GM19239 (cell line): ENCODE measurements around the gene TMEM135.

Experiments used
- DNase-seq: peaks from one replicate; pipeline ENCODE4 v3.0.0; 2011; ENCODE audit warnings: low spot score; ENCODE audit not compliant: insufficient read length
- FAIRE-seq: peaks from 2 replicates; lab custom pipeline; 2011; peaks lifted over from hg19 to GRCh38; lab: Jason Lieb, UNC

TMEM135 gene

DNA sequence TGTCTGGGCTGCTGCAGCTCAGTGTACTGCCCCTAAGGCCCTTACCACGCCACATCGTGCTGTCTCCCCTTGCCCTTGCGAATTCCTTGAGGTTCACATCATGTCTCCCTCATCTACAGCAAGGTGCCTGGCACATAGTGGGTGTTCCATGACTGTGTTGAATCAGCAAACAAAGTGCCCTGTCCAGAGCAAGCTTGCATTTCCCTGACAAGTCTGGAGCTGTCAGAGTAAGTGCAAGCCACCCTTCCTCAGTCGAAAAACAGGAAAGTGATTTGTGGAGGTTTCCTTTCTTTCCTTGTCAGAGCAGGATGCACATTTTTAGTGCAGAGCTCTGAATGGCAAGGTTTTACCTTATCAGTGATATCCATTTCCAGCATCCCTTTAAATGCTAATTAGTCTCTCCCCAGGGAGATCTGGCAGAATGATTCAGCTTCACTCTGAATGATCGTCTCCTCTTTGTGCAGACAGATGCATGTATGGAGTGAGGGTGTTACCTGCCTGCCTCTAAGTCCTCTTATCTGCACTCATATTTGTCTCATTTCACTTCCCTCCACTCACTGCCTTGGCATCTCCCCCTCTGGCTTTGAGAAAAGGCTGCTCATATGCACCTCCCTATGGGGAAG is 331.2 kb downstream of the TMEM135 start:
- no peak for FAIRE-seq
- DNase-seq, result no peak

DNA sequence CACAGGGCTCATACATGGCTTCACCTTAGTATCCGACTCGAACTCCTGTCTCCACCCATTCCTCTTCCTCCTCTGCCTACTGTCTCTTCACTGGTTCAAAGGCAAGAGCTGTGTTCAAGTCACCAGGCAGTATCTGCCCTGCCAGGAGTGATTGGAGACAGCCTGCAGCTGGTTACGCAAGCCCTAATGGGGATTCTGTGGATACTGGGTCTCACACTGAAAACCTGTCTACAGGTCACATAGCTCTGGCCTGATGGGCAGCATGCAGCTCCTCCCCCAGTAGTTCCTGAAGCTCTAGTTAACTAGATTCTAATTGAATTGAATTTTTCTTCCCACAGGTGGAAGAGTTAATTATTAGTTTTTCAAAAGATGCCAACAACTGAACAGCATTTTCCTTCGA is 332.2 kb downstream of the TMEM135 start:
- no peak for FAIRE-seq

DNA sequence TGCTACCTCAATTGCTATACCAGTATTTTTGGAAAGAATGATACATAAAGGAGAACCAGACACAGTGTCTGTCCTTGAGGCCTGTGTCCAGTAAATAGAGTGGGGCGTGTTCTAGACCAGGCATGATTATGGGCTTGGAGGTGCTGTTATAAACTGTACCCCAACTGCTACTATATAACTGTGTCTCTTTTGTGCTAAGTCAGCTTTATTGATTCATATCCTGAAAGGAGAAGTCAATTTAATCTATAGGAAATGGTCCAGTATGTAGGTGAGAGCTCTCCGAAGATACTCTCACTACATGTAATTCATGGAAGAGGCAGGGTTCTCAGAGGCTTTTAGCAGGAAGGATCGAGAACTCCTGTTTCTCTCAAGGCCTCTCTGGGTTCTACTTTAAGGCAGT is 334.3 kb downstream of the TMEM135 start:
- FAIRE-seq, result no peak
- no peak for DNase-seq

More for the DNA sequence above, 332.2 kb downstream of the TMEM135 start:
- no peak for DNase-seq
